Astrocyte of the spinal cord (primary cell): ENCODE data around the gene CRB1.

ENCODE experiments used
- DNase-seq: peaks from one replicate; pipeline ENCODE4 v3.0.0; 2011; ENCODE audit warnings: low read depth, low spot score
- H3K4me3 ChIP-seq: 2 replicates; pipeline ENCODE4 v1.5.1; 2011; ENCODE audit warnings: low read depth, mild to moderate bottlenecking, low read length, moderate library complexity
- in situ Hi-C: cut with HindIII; loops from 2 replicates; pipeline ENCODE4 v1.10.0; 2017; ENCODE audit warnings: low sequenced_read_pairs
- TF ChIP-seq, protein P1 (sequence below): IDR thresholded peaks from 2 replicates; pipeline ENCODE4 v1.5.1; 2012; ENCODE audit warnings: low read depth, mild to moderate bottlenecking, low read length, inconsistent platforms

The CRB1 gene

GRCh38 chr1:197438010-197438790 is 170.1 kb downstream of the CRB1 start:
- peak; percentile 45 for DNase-seq
- no peak overlapping the region for H3K4me3 ChIP-seq
- in situ Hi-C loops: no loop called here
- TF ChIP-seq, protein P1, sequence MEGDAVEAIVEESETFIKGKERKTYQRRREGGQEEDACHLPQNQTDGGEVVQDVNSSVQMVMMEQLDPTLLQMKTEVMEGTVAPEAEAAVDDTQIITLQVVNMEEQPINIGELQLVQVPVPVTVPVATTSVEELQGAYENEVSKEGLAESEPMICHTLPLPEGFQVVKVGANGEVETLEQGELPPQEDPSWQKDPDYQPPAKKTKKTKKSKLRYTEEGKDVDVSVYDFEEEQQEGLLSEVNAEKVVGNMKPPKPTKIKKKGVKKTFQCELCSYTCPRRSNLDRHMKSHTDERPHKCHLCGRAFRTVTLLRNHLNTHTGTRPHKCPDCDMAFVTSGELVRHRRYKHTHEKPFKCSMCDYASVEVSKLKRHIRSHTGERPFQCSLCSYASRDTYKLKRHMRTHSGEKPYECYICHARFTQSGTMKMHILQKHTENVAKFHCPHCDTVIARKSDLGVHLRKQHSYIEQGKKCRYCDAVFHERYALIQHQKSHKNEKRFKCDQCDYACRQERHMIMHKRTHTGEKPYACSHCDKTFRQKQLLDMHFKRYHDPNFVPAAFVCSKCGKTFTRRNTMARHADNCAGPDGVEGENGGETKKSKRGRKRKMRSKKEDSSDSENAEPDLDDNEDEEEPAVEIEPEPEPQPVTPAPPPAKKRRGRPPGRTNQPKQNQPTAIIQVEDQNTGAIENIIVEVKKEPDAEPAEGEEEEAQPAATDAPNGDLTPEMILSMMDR: no peak

GRCh38 chr1:197439708-197440280 is 171.7 kb downstream of the CRB1 start:
- DNase-seq: no peak
- TF ChIP-seq, protein P1: no peak
- in situ Hi-C loops: no loop called here
- H3K4me3 ChIP-seq: no peak overlapping the region

GRCh38 chr1:197440715-197441114 is 172.7 kb downstream of the CRB1 start:
- DNase-seq: no peak
- TF ChIP-seq, protein P1: no peak
- in situ Hi-C loops: no loop called here
- no peak overlapping the region for H3K4me3 ChIP-seq

DNA sequence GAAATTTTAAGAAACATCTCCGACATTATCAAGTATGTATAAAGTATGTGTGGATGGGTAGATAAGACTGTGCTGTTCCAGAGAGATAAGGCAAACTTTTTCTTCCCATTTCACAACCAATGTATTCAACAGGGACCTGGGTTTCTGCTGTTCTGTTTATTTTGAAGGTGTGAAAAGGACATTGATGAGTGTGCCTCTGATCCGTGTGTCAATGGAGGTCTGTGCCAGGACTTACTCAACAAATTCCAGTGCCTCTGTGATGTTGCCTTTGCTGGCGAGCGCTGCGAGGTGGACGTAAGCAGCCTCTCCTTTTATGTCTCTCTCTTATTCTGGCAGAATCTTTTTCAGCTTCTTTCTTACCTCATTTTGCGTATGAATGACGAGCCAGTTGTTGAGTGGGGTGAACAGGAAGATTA is 174.0 kb downstream of the CRB1 start:
- H3K4me3 ChIP-seq: no peak overlapping the region
- in situ Hi-C loops: no loop called here
- TF ChIP-seq, protein P1: no peak
- DNase-seq: peak; percentile 79

DNA sequence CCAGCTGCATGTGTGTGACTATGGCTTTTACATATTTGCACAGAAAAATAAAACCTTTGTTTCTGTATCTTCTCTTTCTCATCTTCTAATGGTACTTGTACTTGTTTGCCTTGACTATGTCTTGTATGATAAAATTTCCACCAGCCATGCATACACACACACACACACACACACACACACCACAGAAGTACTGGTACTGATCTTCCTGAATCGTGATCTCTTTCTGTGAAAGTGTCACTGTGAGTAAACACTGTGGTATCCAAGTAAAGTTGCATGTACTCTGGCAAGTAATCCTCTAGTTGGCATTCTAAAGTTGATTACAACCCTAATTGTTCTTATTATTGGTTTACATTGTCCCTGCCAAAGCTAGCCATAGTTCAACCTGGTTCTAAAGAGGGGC is 176.7 kb downstream of the CRB1 start:
- no peak overlapping the region for H3K4me3 ChIP-seq
- in situ Hi-C loops: no loop called here
- TF ChIP-seq, protein P1: no peak
- no peak for DNase-seq

GRCh38 chr1:197448121-197448779 is 180.2 kb downstream of the CRB1 start:
- TF ChIP-seq, protein P1: no peak
- in situ Hi-C loops: no loop called here
- H3K4me3 ChIP-seq: no peak overlapping the region
- DNase-seq: no peak
